ENCODE measurements around the gene RUSC1.

RUSC1 gene

GRCh38 chr1:155319536-155319935 lies 1.2 kb upstream of the RUSC1 start:
- Mint-ChIP-seq H3K4me3 (peak overlapping the region; percentile 85), H3K9me3 (no peaks in the 10 kb centered on the region)
- no peak for TF ChIP-seq CTCF (IDR thresholded peaks at IDR 0.05)

GRCh38 chr1:155320252-155320651 lies 442 bp upstream of the RUSC1 start:
- Mint-ChIP-seq H3K27ac (peak overlapping the region; percentile 34), H3K27me3 (ENCODE audit: low read depth, poor library complexity) (peaks cover 8% of the 10 kb centered on the region), H3K4me1 (peaks cover 39% of the 10 kb centered on the region), H3K36me3 (ENCODE audit: low read depth) (peaks cover 21% of the 10 kb centered on the region), H3K9me3 (no peaks in the 10 kb centered on the region), H3K4me3 (peak overlapping the region; percentile 85)
- no peak for DNase-seq
- TF ChIP-seq CTCF (IDR thresholded peaks at IDR 0.05), result no peak

More at GRCh38 chr1:155319536-155319935, 1.2 kb upstream of the RUSC1 start:
- Mint-ChIP-seq H3K27me3 (ENCODE audit: low read depth, poor library complexity) (peaks cover 11% of the 10 kb centered on the region), H3K27ac (no peak overlapping the region), H3K36me3 (ENCODE audit: low read depth) (peaks cover 21% of the 10 kb centered on the region), H3K4me1 (peaks cover 39% of the 10 kb centered on the region)
- DNase-seq, result no peak

GRCh38 chr1:155321639-155322503 lies 1.2 kb downstream of the RUSC1 start:
- H3K36me3 Mint-ChIP-seq (ENCODE audit: low read depth), result peaks cover 21% of the 10 kb centered on the region
- no peak for TF ChIP-seq CTCF (IDR thresholded peaks at IDR 0.05)
- peak overlapping the region; percentile 45 for H3K27ac Mint-ChIP-seq
- H3K27me3 Mint-ChIP-seq (ENCODE audit: low read depth, poor library complexity), result peaks cover 7% of the 10 kb centered on the region
- no peak for DNase-seq
- H3K9me3 Mint-ChIP-seq, result no peaks in the 10 kb centered on the region
- H3K4me1 Mint-ChIP-seq, result peaks cover 53% of the 10 kb centered on the region
- H3K4me3 Mint-ChIP-seq, result peak overlapping the region; percentile 85

- Mint-ChIP-seq H3K27ac (peak overlapping the region; percentile 45), H3K27me3 (ENCODE audit: low read depth, poor library complexity) (peaks cover 7% of the 10 kb centered on the region)
- peak; percentile 45 for DNase-seq
Measured at GRCh38 chr1:155322571-155322952, 1.9 kb downstream of the RUSC1 start.

GRCh38 chr1:155322953-155323728 lies 2.4 kb downstream of the RUSC1 start:
- H3K27ac Mint-ChIP-seq, result no peak overlapping the region
- no peaks in the 10 kb centered on the region for H3K9me3 Mint-ChIP-seq
- peaks cover 61% of the 10 kb centered on the region for H3K4me1 Mint-ChIP-seq
- TF ChIP-seq CTCF (IDR thresholded peaks at IDR 0.05), result peak; percentile 92
- peaks cover 7% of the 10 kb centered on the region for H3K27me3 Mint-ChIP-seq (ENCODE audit: low read depth, poor library complexity)
- peak overlapping the region; percentile 92 for H3K4me3 Mint-ChIP-seq
- H3K36me3 Mint-ChIP-seq (ENCODE audit: low read depth), result peaks cover 20% of the 10 kb centered on the region
- DNase-seq, result peak; percentile 94

More at GRCh38 chr1:155322571-155322952, 1.9 kb downstream of the RUSC1 start:
- TF ChIP-seq CTCF (IDR thresholded peaks at IDR 0.05), result no peak
- peaks cover 21% of the 10 kb centered on the region for H3K36me3 Mint-ChIP-seq (ENCODE audit: low read depth)
- peak overlapping the region; percentile 85 for H3K4me3 Mint-ChIP-seq
- no peaks in the 10 kb centered on the region for H3K9me3 Mint-ChIP-seq
- H3K4me1 Mint-ChIP-seq, result peaks cover 55% of the 10 kb centered on the region
